IPS DF 19.7 (cell line): ENCODE results near the gene ZEB1.
"Not testable (repeated sequence)": the region's sequence is repeated elsewhere in the genome, so short reads cannot be mapped to it uniquely, and the experiment has no call there.

ENCODE experiments used
- DNase-seq: peaks from one replicate; pipeline ENCODE4 v3.0.0-alpha.2; 2013; ENCODE audit warnings: low read depth, low spot score

Gene ZEB1

DNA sequence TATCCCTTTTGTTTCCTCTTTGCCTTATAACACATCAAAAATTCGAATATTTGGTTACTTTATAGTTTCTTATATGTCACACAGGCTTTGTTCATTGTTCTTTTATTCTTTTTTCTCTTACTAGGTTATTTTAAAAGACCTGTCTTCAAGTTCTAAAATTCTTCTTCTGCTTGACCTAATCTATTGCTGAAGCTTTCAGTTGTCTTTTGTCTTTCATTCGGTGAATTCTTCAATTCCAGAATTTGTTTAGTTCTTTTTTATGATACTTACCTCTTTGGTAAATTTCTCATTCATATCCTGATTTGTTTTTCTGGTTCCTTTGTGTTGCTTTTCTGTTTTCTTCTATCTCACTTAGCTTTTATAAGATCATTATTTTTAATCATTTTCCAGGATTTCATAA is 188.4 kb downstream of the ZEB1 start:
- DNase-seq: no peak

DNA sequence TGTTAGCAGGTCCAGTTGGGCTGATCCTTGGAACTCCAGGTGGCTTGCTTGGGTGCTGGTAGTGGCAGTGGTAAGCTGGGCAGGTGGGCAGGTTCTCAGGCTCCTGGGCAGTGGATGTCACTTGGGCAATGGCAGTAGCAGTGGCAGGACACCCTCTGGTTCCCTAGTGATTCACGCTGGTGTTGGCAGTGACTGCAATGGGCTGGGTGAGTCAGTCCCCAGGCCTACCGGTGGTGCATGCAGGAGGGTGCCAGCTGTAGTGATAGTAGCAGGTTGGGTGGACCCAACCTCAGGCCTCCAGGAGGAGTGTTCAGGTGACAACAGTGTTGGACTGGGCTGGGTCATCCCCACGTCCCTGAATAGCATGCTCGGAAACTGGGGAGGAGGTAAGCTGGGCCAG is 189.2 kb downstream of the ZEB1 start:
- no peak for DNase-seq

DNA sequence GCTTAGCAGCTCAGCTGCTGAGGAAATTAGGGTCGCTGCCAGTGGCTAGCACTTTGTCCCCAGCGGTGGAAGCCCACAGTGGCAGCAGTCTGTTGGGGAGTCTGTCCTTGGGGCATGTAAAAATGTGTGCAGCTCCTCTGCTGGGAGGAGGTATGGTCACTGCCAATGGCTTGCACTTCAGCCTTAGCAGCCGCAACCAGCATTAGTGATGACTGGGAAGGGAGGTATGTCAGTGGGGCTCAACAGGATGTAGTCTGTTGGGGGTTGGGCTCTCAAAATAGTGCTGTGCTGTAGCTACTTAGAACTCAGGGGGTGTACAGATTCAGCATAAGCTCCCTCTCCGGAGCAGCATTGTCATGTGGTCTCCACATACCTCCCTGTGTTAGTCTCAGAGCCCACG is 189.9 kb downstream of the ZEB1 start:
- DNase-seq: no peak

DNA sequence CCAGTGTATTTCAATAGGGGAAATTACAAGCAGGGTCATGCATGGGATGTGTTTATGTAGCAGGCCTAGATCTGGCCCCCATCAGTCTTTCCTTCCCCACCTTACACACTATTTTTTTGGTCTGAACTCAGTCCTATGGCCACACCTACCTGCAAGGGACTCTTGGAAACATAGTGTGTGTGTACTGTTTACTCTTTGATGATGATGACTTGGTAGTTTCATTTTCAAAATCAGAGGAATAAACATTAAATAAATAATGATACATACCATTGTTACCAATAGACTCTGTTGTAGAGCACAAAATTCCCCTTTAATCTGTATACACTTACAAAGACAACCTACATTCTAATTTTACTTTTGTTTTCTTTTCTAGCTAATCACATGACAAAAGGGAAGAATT is 191.0 kb downstream of the ZEB1 start:
- DNase-seq: no peak

DNA sequence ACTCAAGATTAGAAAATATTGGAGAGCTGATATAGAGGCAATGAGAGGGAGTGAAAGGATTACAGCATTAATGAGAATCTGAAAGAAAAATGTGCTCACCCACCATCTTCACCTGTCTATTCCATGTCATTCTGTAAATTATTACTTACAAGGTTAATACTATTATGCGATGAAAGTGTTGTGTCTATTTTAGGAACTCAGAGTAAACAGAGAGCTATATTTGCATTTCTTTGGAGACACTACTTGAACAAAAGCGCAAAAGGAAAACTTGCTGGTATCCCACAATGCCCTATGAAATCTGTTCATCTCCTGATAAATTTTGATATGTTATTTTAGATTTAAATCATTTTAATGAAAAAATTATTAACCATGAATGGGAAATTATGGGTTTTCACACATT is 196.1 kb downstream of the ZEB1 start:
- no peak for DNase-seq

DNA sequence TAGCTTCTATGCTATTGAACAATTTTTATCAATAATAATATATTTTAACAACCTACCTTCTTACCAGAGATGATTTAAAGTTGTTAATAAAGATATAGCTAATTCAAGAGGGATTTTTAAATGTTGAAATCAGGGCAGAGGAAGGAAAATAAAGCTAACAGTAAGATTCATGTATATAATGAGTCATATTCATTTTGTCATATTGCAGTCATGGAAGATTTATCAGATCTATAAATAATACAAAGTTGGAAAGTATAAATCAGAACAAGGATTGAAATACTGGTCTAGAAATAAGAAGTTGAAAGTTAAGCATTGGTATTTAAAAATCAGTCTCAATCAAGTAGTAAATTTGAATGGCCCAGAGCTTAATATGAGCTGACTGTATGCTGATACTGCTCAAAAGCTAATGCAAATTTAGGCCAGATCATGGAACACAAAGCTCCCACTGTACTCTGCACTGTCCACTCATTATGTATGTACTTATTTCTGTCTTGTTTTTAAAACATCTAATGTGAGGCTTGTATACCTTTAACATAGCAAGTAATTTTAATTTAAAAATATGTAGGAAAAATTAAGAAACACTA is 196.9 kb downstream of the ZEB1 start:
- DNase-seq: no peak

DNA sequence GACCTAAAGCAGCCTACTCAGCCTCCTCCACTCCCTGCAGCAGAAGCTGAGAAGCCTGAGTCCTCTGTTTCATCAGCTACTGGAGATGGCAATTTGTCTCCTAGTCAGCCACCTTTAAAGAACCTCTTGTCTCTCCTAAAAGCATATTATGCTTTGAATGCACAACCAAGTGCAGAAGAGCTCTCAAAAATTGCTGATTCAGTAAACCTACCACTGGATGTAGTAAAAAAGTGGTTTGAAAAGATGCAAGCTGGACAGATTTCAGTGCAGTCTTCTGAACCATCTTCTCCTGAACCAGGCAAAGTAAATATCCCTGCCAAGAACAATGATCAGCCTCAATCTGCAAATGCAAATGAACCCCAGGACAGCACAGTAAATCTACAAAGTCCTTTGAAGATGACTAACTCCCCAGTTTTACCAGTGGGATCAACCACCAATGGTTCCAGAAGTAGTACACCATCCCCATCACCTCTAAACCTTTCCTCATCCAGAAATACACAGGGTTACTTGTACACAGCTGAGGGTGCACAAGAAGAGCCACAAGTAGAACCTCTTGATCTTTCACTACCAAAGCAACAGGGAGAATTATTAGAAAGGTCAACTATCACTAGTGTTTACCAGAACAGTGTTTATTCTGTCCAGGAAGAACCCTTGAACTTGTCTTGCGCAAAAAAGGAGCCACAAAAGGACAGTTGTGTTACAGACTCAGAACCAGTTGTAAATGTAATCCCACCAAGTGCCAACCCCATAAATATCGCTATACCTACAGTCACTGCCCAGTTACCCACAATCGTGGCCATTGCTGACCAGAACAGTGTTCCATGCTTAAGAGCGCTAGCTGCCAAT is 202.2 kb downstream of the ZEB1 start:
- no peak for DNase-seq

DNA sequence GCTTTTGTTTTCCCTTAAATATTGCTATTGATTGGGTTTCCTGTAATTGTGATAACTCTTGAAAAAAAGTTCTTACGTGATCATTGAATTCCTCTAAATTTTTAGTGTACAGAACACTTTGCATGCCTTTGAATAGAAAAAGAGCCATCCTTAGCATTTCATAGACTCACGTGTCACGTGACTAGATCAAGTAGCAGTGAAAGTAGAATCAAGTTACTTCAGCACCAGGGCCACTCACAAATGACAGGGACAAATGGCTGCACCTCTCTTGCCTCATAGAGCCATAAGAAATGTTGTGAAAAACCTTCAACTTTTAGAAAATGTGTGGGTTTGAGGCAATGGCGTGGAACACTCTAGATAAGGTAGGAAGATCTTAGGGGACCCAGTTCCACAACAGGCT is 203.8 kb downstream of the ZEB1 start:
- DNase-seq: no peak

DNA sequence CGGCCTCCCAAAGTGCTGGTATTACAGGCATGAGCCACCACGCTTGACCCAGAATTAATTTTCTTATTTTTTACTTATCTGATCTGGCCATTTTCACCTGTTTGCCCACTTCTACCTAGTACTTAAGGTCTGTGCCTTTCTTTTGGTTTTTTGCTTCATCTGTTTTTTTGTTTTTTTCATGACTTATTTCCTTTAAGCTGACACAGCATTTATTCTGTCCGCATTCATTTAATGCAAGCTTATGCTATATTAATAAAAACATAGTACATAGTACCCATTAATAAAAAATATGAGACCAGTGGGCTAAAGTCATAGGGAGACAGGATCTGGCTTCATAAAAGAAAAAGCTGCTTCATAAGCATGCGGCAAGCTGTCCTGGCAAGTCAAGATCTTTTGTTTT is 205.4 kb downstream of the ZEB1 start:
- DNase-seq: no peak

DNA sequence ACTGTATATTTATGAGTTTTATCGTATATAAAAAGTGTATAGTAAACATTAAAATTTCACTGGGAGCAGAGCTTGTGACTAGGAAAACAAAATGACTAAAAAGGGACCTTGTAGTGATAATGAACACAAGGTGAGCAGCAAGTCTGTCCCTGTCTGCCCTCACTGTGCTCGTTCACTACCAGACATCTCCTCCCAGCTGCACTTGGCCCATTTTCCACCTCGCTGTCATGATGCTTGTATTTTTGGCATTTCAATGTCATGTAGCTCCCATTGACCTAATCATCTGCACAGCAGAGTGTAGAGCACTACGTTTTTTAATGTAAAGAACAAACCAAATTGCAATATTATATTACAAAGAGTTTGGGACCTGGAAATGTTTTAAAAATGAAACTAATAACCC is 207.2 kb downstream of the ZEB1 start:
- DNase-seq: no peak

DNA sequence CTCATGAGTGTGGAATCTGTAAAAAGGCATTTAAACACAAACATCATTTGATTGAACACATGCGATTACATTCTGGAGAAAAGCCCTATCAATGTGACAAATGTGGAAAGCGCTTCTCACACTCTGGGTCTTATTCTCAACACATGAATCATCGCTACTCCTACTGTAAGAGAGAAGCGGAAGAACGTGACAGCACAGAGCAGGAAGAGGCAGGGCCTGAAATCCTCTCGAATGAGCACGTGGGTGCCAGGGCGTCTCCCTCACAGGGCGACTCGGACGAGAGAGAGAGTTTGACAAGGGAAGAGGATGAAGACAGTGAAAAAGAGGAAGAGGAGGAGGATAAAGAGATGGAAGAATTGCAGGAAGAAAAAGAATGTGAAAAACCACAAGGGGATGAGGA is 207.7 kb downstream of the ZEB1 start:
- no peak for DNase-seq

DNA sequence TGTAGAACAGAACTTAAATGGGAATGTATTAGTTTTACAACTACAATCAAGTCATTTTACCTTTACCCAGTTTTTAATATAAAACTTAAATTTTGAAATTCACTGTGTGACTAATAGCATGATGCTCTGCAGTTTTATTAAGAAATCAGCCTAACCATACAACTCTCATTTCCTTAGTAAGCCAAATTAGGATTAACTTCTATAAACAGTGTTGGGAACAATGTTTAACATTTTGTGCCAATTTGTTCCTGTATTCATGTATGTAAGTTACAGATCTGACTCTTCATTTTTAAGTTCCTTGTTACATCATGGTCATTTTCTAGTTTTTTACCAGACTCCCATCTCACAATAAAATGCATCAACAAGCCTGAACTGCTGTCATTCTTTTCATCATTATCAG is 209.8 kb downstream of the ZEB1 start:
- no peak for DNase-seq

DNA sequence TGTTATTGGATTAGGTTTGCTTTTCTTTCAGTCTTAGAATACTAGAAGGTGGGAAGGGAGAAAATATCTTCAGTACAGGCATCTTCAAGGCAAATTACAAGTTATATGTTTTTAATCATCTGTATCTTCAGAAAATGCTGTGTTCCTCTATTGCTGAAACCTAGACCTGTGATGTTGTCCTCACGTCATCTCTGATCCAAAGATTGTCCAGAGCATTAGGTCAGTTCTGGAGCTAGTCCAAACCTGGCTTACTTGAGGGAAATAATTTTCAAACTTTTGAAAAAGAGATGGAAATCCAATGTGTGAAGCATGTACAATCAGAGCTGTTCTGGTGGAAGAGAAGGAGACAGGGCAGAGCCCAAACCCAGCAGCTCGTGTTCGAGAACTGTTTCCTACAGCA is 217.3 kb downstream of the ZEB1 start:
- DNase-seq: no peak

DNA sequence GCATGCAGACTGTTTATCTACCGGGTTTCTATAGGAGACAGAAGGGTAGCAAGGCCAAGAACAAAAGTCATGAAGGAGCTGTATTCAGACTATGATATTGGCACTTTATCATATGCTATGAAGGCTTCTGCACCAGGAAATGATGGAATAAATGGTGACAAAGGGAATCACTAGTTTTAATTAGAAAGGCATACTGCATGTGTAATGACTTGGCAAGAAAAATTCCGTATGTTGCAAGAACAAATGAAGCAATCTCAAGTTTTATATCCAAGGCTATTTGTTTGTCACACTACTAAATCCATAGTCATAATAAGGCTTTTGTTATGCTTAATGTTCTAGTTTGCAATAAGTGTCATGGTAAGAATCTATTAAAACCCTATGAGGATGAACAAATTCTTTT is 230.9 kb downstream of the ZEB1 start:
- DNase-seq: no peak

DNA sequence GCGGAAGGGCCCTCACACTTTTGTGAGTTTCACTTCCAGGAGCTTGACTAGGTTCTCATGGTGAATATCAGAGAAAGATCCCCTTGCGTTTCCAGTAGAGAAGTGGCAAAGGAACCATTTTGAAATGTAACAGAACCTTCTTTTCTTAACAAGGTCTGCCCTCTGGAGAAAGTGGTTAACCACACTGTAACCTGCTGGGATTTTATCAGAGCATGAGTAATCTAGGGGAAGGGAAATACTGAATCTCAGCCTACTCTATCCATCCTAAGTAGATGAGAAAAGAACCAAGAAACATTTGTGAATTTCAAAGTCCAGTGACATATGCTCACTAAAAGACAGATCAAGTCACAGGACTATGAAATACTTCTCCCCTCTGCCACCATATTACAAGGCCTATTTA is 235.5 kb downstream of the ZEB1 start:
- no peak for DNase-seq

DNA sequence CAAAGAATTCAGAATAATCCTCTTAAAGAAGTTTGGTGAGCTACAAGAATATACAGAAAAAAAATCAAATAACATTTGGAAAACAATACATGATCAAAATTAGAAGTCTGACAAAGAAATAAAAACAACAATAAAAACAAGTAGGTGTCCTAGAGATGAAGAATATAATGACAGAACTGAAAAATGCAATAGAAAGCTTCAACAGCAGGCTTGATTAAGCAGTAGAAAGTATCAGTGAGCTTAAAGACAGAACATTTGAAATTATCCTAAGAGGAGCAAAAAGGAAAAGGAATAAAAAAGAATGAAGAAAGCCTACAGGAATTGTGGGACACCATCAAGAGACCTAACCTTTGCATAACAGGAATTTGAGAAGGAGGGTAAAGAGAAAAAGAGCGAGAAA is 238.8 kb downstream of the ZEB1 start:
- no peak for DNase-seq

DNA sequence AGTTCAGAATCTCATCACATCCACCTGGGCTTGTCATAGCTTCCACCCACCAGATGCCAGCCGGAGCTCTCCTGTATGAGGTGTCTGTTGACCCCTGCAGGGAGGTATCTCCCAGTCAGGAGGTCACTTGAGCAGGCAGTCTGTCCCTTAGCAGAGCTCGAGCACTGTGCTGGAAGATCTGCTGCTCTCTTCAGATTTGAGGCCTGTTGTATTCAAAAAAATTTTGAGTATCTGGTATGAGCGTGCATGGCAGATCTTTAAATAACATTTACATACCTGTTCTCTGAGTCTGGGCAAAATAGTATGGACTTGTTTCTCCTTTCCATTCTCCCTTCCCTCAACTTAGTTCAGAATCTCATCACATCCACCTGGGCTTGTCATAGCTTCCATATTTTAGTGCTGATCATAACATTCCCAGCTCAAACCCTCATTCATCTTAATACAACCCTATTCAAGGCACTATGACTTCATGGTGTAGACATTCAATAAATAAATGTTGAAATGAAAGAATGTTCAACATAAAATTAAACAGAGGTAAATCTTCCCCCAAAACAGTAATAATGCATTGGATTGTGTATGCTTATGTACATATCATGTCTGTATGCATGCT is 249.3 kb downstream of the ZEB1 start:
- not testable (repeated sequence) for DNase-seq

DNA sequence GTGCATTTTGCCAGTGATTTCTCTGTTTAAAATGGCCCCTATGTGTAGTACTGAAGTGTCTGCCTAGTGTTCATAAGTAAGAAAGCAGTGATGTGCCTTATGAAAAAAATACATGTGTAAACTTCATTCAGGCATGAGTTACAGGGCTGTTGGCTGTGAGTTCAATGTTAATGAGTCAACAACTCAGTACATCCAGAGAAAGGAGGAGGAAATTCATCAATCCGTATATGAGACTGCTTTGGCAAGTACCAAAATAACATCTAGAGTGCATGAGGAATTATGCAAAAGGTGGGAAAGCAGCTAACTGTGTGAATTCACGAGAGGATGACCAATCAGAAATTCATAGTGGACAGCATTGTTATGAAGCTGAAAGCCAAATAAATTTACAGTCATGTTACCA is 255.6 kb downstream of the ZEB1 start:
- DNase-seq: no peak

DNA sequence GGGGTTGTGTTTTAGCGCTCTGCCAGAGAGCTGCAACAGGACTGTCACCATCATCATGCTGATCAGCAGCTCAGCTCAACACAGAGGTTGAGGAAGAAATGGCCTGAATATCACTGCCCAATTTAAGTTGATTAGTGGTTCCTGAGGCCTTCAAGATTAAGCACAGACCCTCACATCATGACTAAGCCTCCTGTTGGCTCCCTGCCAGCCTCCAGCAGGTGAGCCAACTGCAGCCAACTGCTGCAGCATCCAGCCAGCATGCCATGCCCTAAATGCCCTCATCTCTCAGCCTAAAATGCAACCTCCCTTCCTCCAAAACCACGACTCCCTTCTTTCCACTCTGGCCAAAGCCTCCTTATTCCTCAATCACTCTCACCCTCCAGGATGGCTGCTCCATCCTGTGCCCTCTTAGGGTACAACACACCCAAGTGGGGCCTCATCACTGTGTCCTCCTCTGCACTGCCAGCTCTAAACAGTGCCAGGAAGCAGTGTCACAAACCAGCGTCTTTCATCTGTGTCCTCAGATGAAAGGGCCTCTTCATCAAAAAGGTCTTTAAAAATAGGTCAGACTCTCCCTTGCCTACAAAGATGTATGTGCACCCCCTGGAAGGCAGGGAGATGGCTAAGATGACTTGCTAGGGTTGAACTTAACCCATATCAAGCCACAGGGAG is 259.3 kb downstream of the ZEB1 start:
- no peak for DNase-seq

DNA sequence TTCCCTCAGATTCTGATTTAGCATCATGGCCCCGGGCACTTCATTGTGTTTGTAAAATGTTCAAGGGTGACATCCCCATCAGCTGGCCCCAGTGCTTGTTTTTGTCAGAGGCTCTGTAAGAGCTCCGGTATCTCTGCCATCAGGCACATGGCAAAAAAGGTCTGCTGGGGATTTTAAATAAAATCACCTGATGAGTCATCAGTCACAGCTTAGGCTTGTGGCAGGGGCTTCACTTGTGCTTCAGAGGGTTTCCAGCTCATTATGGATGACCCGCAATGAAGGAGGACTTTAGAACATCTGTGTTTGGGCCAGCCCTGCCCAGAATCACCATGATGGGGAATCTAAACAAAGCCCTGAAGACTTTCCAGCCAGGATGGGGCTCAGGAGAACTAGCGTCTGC is 259.9 kb downstream of the ZEB1 start:
- DNase-seq: no peak
